Measurements from ENCODE around the gene HPCAL1.

- TF ChIP-seq CTCF (IDR thresholded peaks at IDR 0.05) (no peak), POLR2A (IDR thresholded peaks at IDR 0.05) (no peak)
These were observed 71.2 kb downstream of the HPCAL1 start for GRCh38 chr2:10373931-10374330.
